SU-DHL-6 (cell line): ENCODE results near the gene FANCL.

Source experiments
- EZH2phosphoT487 ChIP-seq: fragments of 200-600 bp; sonication (generic), shearing (Covaris generic); conservative IDR thresholded peaks from 2 replicates; pipeline ENCODE4 v1.6.1; 2018; ENCODE audit warnings: mild to moderate bottlenecking, antibody characterized with exemption, low read length, moderate library complexity, mixed read lengths
- TF ChIP-seq, protein P1 (sequence below): fragments of 200-600 bp; sonication (generic); IDR thresholded peaks from one replicate; pipeline ENCODE4 v1.5.1; 2017; ENCODE audit warnings: antibody characterized with exemption, mild to moderate bottlenecking, low read length, moderate library complexity; ENCODE audit not compliant: insufficient read depth, poor library complexity, severe bottlenecking

DNA sequence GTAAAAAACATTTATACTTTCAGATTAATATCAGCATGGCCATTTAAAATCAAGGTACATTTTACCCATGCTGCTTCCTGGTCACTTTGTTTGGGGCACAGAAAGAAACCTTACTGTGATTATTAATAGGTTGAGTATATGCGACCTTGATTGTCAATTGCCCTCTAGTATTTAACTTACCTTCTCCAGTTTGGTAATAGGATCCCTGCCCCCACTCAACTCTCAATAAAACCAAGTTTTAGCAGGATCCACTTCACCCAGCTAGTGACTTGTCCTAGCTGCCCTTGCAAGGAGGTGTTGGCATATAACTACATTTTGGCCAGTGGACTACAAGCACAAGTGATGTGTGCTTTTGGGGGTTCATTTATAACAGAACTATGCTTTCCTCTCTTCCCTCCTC is 34.3 kb downstream of the FANCL start:
- TF ChIP-seq, protein P1, sequence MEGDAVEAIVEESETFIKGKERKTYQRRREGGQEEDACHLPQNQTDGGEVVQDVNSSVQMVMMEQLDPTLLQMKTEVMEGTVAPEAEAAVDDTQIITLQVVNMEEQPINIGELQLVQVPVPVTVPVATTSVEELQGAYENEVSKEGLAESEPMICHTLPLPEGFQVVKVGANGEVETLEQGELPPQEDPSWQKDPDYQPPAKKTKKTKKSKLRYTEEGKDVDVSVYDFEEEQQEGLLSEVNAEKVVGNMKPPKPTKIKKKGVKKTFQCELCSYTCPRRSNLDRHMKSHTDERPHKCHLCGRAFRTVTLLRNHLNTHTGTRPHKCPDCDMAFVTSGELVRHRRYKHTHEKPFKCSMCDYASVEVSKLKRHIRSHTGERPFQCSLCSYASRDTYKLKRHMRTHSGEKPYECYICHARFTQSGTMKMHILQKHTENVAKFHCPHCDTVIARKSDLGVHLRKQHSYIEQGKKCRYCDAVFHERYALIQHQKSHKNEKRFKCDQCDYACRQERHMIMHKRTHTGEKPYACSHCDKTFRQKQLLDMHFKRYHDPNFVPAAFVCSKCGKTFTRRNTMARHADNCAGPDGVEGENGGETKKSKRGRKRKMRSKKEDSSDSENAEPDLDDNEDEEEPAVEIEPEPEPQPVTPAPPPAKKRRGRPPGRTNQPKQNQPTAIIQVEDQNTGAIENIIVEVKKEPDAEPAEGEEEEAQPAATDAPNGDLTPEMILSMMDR: no peak
- no peak for TF ChIP-seq EZH2phosphoT487
